Measurements from ENCODE around the gene DYRK1A.

DNA sequence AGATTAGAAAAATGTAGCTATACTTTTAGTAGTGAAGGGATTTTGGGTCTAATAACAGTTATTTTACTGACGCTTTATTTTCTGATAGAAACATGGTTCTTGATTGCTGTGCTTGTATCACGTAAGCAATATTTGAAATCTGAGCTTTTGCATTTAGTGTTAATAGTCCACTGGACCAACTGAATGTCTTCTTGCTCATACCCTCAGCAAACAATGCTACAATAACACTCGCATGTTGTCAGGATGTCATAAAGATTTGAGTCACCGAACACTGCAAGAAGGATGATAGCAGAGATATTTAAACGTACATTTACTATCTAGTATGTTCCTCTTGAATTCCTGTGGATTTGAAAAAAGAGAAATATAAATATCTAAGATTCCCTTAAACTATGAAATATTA is 7.5 kb downstream of the DYRK1A start:
- TF ChIP-seq, protein P1, sequence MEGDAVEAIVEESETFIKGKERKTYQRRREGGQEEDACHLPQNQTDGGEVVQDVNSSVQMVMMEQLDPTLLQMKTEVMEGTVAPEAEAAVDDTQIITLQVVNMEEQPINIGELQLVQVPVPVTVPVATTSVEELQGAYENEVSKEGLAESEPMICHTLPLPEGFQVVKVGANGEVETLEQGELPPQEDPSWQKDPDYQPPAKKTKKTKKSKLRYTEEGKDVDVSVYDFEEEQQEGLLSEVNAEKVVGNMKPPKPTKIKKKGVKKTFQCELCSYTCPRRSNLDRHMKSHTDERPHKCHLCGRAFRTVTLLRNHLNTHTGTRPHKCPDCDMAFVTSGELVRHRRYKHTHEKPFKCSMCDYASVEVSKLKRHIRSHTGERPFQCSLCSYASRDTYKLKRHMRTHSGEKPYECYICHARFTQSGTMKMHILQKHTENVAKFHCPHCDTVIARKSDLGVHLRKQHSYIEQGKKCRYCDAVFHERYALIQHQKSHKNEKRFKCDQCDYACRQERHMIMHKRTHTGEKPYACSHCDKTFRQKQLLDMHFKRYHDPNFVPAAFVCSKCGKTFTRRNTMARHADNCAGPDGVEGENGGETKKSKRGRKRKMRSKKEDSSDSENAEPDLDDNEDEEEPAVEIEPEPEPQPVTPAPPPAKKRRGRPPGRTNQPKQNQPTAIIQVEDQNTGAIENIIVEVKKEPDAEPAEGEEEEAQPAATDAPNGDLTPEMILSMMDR (IDR thresholded peaks at IDR 0.05): no peak
- no peak for TF ChIP-seq POLR2A (IDR thresholded peaks at IDR 0.05; ENCODE audit: low read depth)
- TF ChIP-seq EP300 (IDR thresholded peaks at IDR 0.05): no peak
- TF ChIP-seq POLR2AphosphoS5 (IDR thresholded peaks at IDR 0.05): no peak

Data from esophagus muscularis mucosa (tissue), 4 donors.